OCI-LY1 (cell line): ENCODE measurements around the gene P2RY12.

ENCODE experiments used
- H2AFZ ChIP-seq: fragments of 200-600 bp; sonication (generic), shearing (Covaris generic); 2 replicates; pipeline ENCODE4 v1.6.0; 2014; ENCODE audit warnings: antibody characterized with exemption, mild to moderate bottlenecking, low read length
- H3F3A ChIP-seq: fragments of 200-600 bp; sonication (generic), shearing (Covaris generic); 2 replicates; pipeline ENCODE4 v1.6.0; 2014; ENCODE audit warnings: mild to moderate bottlenecking, antibody characterized with exemption, low read length, moderate library complexity; ENCODE audit not compliant: insufficient read depth
- H3K27ac ChIP-seq: fragments of 200-600 bp; sonication (generic); 2 replicates; pipeline ENCODE4 v1.5.1; 2014; ENCODE audit warnings: low read length, mixed run types, mild to moderate bottlenecking, low read depth; ENCODE audit not compliant: poor library complexity, severe bottlenecking
- H3K27me3 ChIP-seq: fragments of 200-600 bp; sonication (generic); 2 replicates; pipeline ENCODE4 v1.6.0; 2014; ENCODE audit warnings: antibody characterized with exemption, mild to moderate bottlenecking, low read length, moderate library complexity; ENCODE audit not compliant: insufficient read depth
- H3K36me3 ChIP-seq: fragments of 200-600 bp; sonication (generic); 2 replicates; pipeline ENCODE4 v1.6.1; 2014; ENCODE audit warnings: mild to moderate bottlenecking, antibody characterized with exemption, low read length, moderate library complexity, mixed read lengths; ENCODE audit not compliant: insufficient read depth
- H3K4me1 ChIP-seq: fragments of 200-600 bp; sonication (generic); 2 replicates; pipeline ENCODE4 v1.5.1; 2014; ENCODE audit warnings: mild to moderate bottlenecking, low read length, moderate library complexity; ENCODE audit not compliant: insufficient read depth, severe bottlenecking
- H3K4me2 ChIP-seq: fragments of 200-600 bp; sonication (generic), shearing (Covaris generic); 2 replicates; pipeline ENCODE4 v1.6.1; 2014; ENCODE audit warnings: low read length
- H3K4me3 ChIP-seq: fragments of 200-600 bp; sonication (generic); 2 replicates; pipeline ENCODE4 v1.5.1; 2014; ENCODE audit warnings: low read length, low read depth, mild to moderate bottlenecking, mixed read lengths; ENCODE audit not compliant: poor library complexity, severe bottlenecking
- H3K79me2 ChIP-seq: fragments of 200-600 bp; shearing (Covaris generic); 2 replicates; pipeline ENCODE4 v1.6.1; 2016; ENCODE audit warnings: mixed run types, low read length, mixed read lengths; ENCODE audit not compliant: insufficient read depth
- H3K9ac ChIP-seq: fragments of 200-600 bp; sonication (generic), shearing (Covaris generic); 2 replicates; pipeline ENCODE4 v1.6.1; 2014; ENCODE audit warnings: mild to moderate bottlenecking, low read length, mixed read lengths
- H3K9me2 ChIP-seq: fragments of 200-600 bp; sonication (generic), shearing (Covaris generic); 2 replicates; pipeline ENCODE4 v1.6.1; 2014; ENCODE audit warnings: low read depth, mild to moderate bottlenecking, low read length, mixed read lengths
- H3K9me3 ChIP-seq: fragments of 200-600 bp; shearing (Covaris generic); 2 replicates; pipeline ENCODE4 v1.6.1; 2014; ENCODE audit warnings: low read length, mixed read lengths
- H4K20me1 ChIP-seq: fragments of 200-600 bp; sonication (generic), shearing (Covaris generic); 2 replicates; pipeline ENCODE4 v1.6.0; 2016; ENCODE audit warnings: mild to moderate bottlenecking, low read length; ENCODE audit not compliant: insufficient read depth
- EZH2 ChIP-seq: fragments of 200-600 bp; sonication (generic), shearing (Covaris generic); IDR thresholded peaks from 2 replicates; pipeline ENCODE4 v1.8.0; 2017; ENCODE audit warnings: borderline replicate concordance, mixed run types, mild to moderate bottlenecking, antibody characterized with exemption, low read length, moderate library complexity, mixed read lengths
- TF ChIP-seq, protein P1 (sequence below): fragments of 200-600 bp; sonication (generic), shearing (Covaris generic); IDR thresholded peaks from 2 replicates; pipeline ENCODE4 v1.5.1; 2017; ENCODE audit warnings: mild to moderate bottlenecking, antibody characterized with exemption, low read length, moderate library complexity, mixed read lengths

P2RY12 gene

DNA sequence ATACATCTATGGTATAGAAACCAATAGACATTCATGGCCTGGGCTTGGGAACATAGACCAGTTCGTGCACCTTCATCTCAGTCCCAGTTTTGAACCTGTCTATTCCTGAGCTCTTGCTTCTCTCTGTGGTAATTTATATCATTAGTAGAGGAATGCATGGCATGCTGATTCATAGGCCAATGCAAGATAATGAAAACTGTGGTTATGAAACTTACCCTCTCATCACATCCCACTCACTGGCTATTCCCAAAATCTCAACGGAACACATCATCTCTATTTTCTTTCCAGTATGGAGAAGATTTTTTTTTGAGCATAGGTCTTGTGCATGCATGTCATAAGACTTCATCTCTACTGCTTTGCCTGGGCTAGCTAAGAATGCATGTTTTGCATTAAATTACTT is 18.7 kb upstream of the P2RY12 start:
- Histone ChIP-seq H3K36me3 (peaks cover 3% of the 10 kb centered on the region; the same call in 1 of the 2 replicates), H3F3A (no peaks in the 10 kb centered on the region), H2AFZ (no peak overlapping the region), H4K20me1 (no peaks in the 10 kb centered on the region), H3K27me3 (no peaks in the 10 kb centered on the region), H3K9ac (no peak overlapping the region), H3K27ac (no peak overlapping the region), H3K79me2 (no peaks in the 10 kb centered on the region), H3K4me2 (no peak overlapping the region), H3K4me3 (no peak overlapping the region), H3K9me3 (no peaks in the 10 kb centered on the region), H3K9me2 (no peaks in the 10 kb centered on the region), H3K4me1 (peaks cover 12% of the 10 kb centered on the region)
- TF ChIP-seq EZH2, result no peak
- TF ChIP-seq, protein P1, sequence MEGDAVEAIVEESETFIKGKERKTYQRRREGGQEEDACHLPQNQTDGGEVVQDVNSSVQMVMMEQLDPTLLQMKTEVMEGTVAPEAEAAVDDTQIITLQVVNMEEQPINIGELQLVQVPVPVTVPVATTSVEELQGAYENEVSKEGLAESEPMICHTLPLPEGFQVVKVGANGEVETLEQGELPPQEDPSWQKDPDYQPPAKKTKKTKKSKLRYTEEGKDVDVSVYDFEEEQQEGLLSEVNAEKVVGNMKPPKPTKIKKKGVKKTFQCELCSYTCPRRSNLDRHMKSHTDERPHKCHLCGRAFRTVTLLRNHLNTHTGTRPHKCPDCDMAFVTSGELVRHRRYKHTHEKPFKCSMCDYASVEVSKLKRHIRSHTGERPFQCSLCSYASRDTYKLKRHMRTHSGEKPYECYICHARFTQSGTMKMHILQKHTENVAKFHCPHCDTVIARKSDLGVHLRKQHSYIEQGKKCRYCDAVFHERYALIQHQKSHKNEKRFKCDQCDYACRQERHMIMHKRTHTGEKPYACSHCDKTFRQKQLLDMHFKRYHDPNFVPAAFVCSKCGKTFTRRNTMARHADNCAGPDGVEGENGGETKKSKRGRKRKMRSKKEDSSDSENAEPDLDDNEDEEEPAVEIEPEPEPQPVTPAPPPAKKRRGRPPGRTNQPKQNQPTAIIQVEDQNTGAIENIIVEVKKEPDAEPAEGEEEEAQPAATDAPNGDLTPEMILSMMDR, result no peak

DNA sequence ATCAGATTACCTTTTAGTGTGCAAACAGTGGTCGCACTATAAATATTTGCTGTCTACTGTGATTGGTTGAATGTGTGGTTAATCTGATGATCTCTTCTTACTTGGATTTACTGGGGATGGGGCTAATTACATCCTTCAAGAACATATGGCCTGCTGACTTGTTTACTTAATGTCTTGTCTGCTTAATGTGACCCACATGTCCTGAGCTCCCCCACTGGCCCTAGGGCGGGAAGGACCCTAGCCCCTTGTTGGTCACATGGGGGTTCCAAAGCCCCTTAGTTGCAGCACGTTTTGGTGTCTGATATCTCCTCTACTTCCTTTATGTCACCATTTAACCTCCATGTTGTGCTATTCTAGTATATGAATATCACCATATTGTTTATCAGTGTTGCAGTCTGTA is 17.8 kb upstream of the P2RY12 start:
- Histone ChIP-seq H3K36me3 (peaks cover 9% of the 10 kb centered on the region; the same call in 1 of the 2 replicates), H3K9me3 (no peaks in the 10 kb centered on the region), H3K79me2 (no peaks in the 10 kb centered on the region), H3K9me2 (no peaks in the 10 kb centered on the region), H3K9ac (no peak overlapping the region), H2AFZ (no peak overlapping the region), H3K4me1 (peaks cover 12% of the 10 kb centered on the region), H3K27me3 (no peaks in the 10 kb centered on the region), H3K27ac (no peak overlapping the region), H3F3A (no peaks in the 10 kb centered on the region), H3K4me2 (no peak overlapping the region), H4K20me1 (no peaks in the 10 kb centered on the region), H3K4me3 (no peak overlapping the region)
- no peak for TF ChIP-seq EZH2
- TF ChIP-seq, protein P1, result no peak

DNA sequence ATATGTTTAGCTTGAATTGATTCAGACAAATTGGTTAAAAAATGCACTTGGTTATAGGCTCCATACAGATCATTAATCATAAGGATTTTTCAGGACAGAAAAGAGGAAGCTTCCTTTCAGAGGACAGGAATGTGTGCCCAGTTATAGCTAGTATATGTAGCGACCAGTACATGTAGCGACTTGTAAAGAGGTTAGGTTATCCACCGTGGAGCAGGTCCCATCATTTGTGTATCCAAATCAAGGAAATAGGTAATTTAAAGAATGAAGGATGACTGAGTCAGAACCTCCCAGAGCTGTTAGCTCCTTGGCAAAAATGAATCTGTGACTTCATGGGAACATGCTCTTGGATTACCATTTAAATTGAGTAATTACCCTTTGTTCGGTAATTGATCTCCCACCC is 15.8 kb upstream of the P2RY12 start:
- no peaks in the 10 kb centered on the region; the same call in 1 of the 2 replicates for H3F3A ChIP-seq
- H3K79me2 ChIP-seq, result no peaks in the 10 kb centered on the region
- no peak overlapping the region for H3K4me2 ChIP-seq
- peaks cover 15% of the 10 kb centered on the region; the same call in 1 of the 2 replicates for H3K36me3 ChIP-seq
- no peak overlapping the region for H2AFZ ChIP-seq
- H3K4me3 ChIP-seq, result no peak overlapping the region
- no peak overlapping the region for H3K27ac ChIP-seq
- H3K27me3 ChIP-seq, result no peaks in the 10 kb centered on the region
- TF ChIP-seq, protein P1, result no peak
- TF ChIP-seq EZH2, result no peak
- no peak overlapping the region for H3K9ac ChIP-seq
- no peaks in the 10 kb centered on the region for H3K9me3 ChIP-seq
- H3K4me1 ChIP-seq, result peaks cover 12% of the 10 kb centered on the region
- H4K20me1 ChIP-seq, result no peaks in the 10 kb centered on the region
- no peaks in the 10 kb centered on the region for H3K9me2 ChIP-seq
